ENCODE results near the gene TSPAN7. TPM values are rescaled to one million over a fixed set of nuclear protein-coding genes. Genes with fewer than 3 reads are reported as not detected.

Gene TSPAN7
- total RNA-seq, 1 experiment from 2014 or later, result 1.7 TPM

GRCh38 chrX:38548508-38548907, 12.8 kb upstream of the TSPAN7 start:
- Mint-ChIP-seq H3K9me3 (ENCODE audit: unreplicated experiment) (no peaks in the 10 kb centered on the region), H3K36me3 (ENCODE audit: insufficient read depth, unreplicated experiment) (no peaks in the 10 kb centered on the region), H3K4me3 (ENCODE audit: unreplicated experiment) (no peak overlapping the region), H3K4me1 (ENCODE audit: low read depth, unreplicated experiment) (no peaks in the 10 kb centered on the region), H3K27me3 (ENCODE audit: insufficient read depth, unreplicated experiment) (no peaks in the 10 kb centered on the region), H3K27ac (ENCODE audit: unreplicated experiment) (no peak overlapping the region)
- POLR2A ChIA-PET, result no interaction called here
- DNase-seq, result no peak
- no peaks in the 10 kb centered on the region for H3K36me3 ChIP-seq (ENCODE audit: control insufficient read depth, insufficient read depth, low read length)
- H3K9me3 ChIP-seq, result no peaks in the 10 kb centered on the region
- H3K4me3 ChIP-seq (ENCODE audit: low read depth, low read length), result no peak overlapping the region
- intact Hi-C loops (cut with micrococcal nuclease; ENCODE audit: unreplicated experiment), result no loop called here
- no peak for TF ChIP-seq CTCF (IDR thresholded peaks at IDR 0.05; ENCODE audit: insufficient read depth in 1 of 2, low read depth in 1 of 2, low read length in 1 of 2, severe bottlenecking in 1 of 2, unreplicated experiment in 1 of 2)
- no peaks in the 10 kb centered on the region for H3K27me3 ChIP-seq (replicated peaks; ENCODE audit: control insufficient read depth, insufficient read depth, low read length)
- no TSS peak for BruUV-seq (replicated peaks)
- no peaks in the 10 kb centered on the region for H3K4me1 ChIP-seq
- CTCF ChIA-PET, result no interaction called here

- ChIA-PET POLR2A (no interaction called here), CTCF (no interaction called here)
- Histone ChIP-seq H3K9me3 (no peaks in the 10 kb centered on the region), H3K36me3 (ENCODE audit: control insufficient read depth, insufficient read depth, low read length) (no peaks in the 10 kb centered on the region), H3K4me3 (ENCODE audit: low read depth, low read length) (no peak overlapping the region), H3K27me3 (replicated peaks; ENCODE audit: control insufficient read depth, insufficient read depth, low read length) (no peaks in the 10 kb centered on the region), H3K4me1 (no peaks in the 10 kb centered on the region)
- intact Hi-C loops (cut with micrococcal nuclease; ENCODE audit: unreplicated experiment), result no loop called here
- TF ChIP-seq CTCF (IDR thresholded peaks at IDR 0.05; ENCODE audit: insufficient read depth in 1 of 2, low read depth in 1 of 2, low read length in 1 of 2, severe bottlenecking in 1 of 2, unreplicated experiment in 1 of 2), result no peak
- Mint-ChIP-seq H3K27me3 (ENCODE audit: insufficient read depth, unreplicated experiment) (no peaks in the 10 kb centered on the region), H3K4me3 (ENCODE audit: unreplicated experiment) (no peak overlapping the region), H3K36me3 (ENCODE audit: insufficient read depth, unreplicated experiment) (no peaks in the 10 kb centered on the region), H3K9me3 (ENCODE audit: unreplicated experiment) (no peaks in the 10 kb centered on the region), H3K27ac (ENCODE audit: unreplicated experiment) (no peak overlapping the region), H3K4me1 (ENCODE audit: low read depth, unreplicated experiment) (no peaks in the 10 kb centered on the region)
- no TSS peak for BruUV-seq (replicated peaks)
- no peak for DNase-seq
Measured at GRCh38 chrX:38552721-38553120, 8.6 kb upstream of the TSPAN7 start.

- BruUV-seq (replicated peaks), result no TSS peak
- no peaks in the 10 kb centered on the region for H3K36me3 ChIP-seq (ENCODE audit: control insufficient read depth, insufficient read depth, low read length)
- Mint-ChIP-seq H3K27ac (ENCODE audit: unreplicated experiment) (no peak overlapping the region), H3K4me1 (ENCODE audit: low read depth, unreplicated experiment) (no peaks in the 10 kb centered on the region), H3K36me3 (ENCODE audit: insufficient read depth, unreplicated experiment) (no peaks in the 10 kb centered on the region), H3K27me3 (ENCODE audit: insufficient read depth, unreplicated experiment) (no peaks in the 10 kb centered on the region), H3K4me3 (ENCODE audit: unreplicated experiment) (no peak overlapping the region), H3K9me3 (ENCODE audit: unreplicated experiment) (no peaks in the 10 kb centered on the region)
- ChIA-PET POLR2A (no interaction called here), CTCF (no interaction called here)
- no peak for TF ChIP-seq CTCF (IDR thresholded peaks at IDR 0.05; ENCODE audit: insufficient read depth in 1 of 2, low read depth in 1 of 2, low read length in 1 of 2, severe bottlenecking in 1 of 2, unreplicated experiment in 1 of 2)
- DNase-seq, result no peak
- no peak overlapping the region for H3K4me3 ChIP-seq (ENCODE audit: low read depth, low read length)
- H3K9me3 ChIP-seq, result no peaks in the 10 kb centered on the region
- H3K4me1 ChIP-seq, result no peaks in the 10 kb centered on the region
- intact Hi-C loops (cut with micrococcal nuclease; ENCODE audit: unreplicated experiment), result no loop called here
- 0 out of 2 replicates have a peak, but pooled peaks cover 1% of the 10 kb centered on the region for H3K27me3 ChIP-seq (replicated peaks; ENCODE audit: control insufficient read depth, insufficient read depth, low read length)
Measured at GRCh38 chrX:38558686-38559085, 2.7 kb upstream of the TSPAN7 start.

Measured in Caco-2 (cell line).